Measurements from ENCODE around the gene TSC1. TPM values are rescaled to one million over a fixed set of nuclear protein-coding genes. Genes with fewer than 3 reads are reported as not detected.

The TSC1 gene
- total RNA-seq, 1 donor from 2014 or later: 45.9 TPM

- ATAC-seq (ENCODE audit: poor library complexity): peak; percentile 65
- DNase-seq: peak; percentile 56
- intact Hi-C loops (cut with DNase I): no loop called here
These were observed 42.3 kb downstream of the TSC1 start for GRCh38 chr9:132901858-132902831.

- ATAC-seq (ENCODE audit: poor library complexity): no peak
- intact Hi-C loops (cut with DNase I): no loop called here
- DNase-seq: no peak
These were observed 46.4 kb downstream of the TSC1 start for GRCh38 chr9:132898051-132898450.

GRCh38 chr9:132896906-132897305, 47.5 kb downstream of the TSC1 start:
- ATAC-seq (ENCODE audit: poor library complexity) (peak; percentile 84), DNase-seq (no peak)
- intact Hi-C loops (cut with DNase I): no loop called here

GRCh38 chr9:132896264-132896663, 48.2 kb downstream of the TSC1 start:
- intact Hi-C loops (cut with DNase I): no loop called here
- DNase-seq: no peak
- ATAC-seq (ENCODE audit: poor library complexity): no peak

GRCh38 chr9:132894862-132895835, 49.3 kb downstream of the TSC1 start:
- intact Hi-C loops (cut with DNase I): no loop called here
- DNase-seq (no peak), ATAC-seq (ENCODE audit: poor library complexity) (no peak)

GRCh38 chr9:132894346-132894745, 50.1 kb downstream of the TSC1 start:
- intact Hi-C loops (cut with DNase I): no loop called here
- no peak for ATAC-seq (ENCODE audit: poor library complexity)
- no peak for DNase-seq

- intact Hi-C loops (cut with DNase I): no loop called here
- DNase-seq (no peak), ATAC-seq (ENCODE audit: poor library complexity) (no peak)
These were observed 52.0 kb downstream of the TSC1 start for GRCh38 chr9:132892400-132892799.

GRCh38 chr9:132888151-132888550, 56.3 kb downstream of the TSC1 start:
- intact Hi-C loops (cut with DNase I): no loop called here
- DNase-seq: no peak
- no peak for ATAC-seq (ENCODE audit: poor library complexity)

- ATAC-seq (ENCODE audit: poor library complexity): no peak
- intact Hi-C loops (cut with DNase I): no loop called here
- DNase-seq: no peak
These were observed 57.0 kb downstream of the TSC1 start for GRCh38 chr9:132887181-132888120.

- no peak for DNase-seq
- ATAC-seq (ENCODE audit: poor library complexity): no peak
- intact Hi-C loops (cut with DNase I): no loop called here
These were observed 58.1 kb downstream of the TSC1 start for GRCh38 chr9:132886334-132886725.

GRCh38 chr9:132885720-132886333, 58.6 kb downstream of the TSC1 start:
- intact Hi-C loops (cut with DNase I): no loop called here
- ATAC-seq (ENCODE audit: poor library complexity) (no peak), DNase-seq (no peak)

- intact Hi-C loops (cut with DNase I): no loop called here
- ATAC-seq (ENCODE audit: poor library complexity) (no peak), DNase-seq (no peak)
These were observed 60.8 kb downstream of the TSC1 start for GRCh38 chr9:132883349-132884294.

GRCh38 chr9:132882616-132883015, 61.8 kb downstream of the TSC1 start:
- ATAC-seq (ENCODE audit: poor library complexity) (no peak), DNase-seq (no peak)
- intact Hi-C loops (cut with DNase I): no loop called here

- DNase-seq (no peak), ATAC-seq (ENCODE audit: poor library complexity) (no peak)
- intact Hi-C loops (cut with DNase I): no loop called here
These were observed 62.6 kb downstream of the TSC1 start for GRCh38 chr9:132881826-132882225.

GRCh38 chr9:132880324-132880661, 64.1 kb downstream of the TSC1 start:
- intact Hi-C loops (cut with DNase I): no loop called here
- ATAC-seq (ENCODE audit: poor library complexity) (no peak), DNase-seq (no peak)

GRCh38 chr9:132879457-132880323, 64.7 kb downstream of the TSC1 start:
- intact Hi-C loops (cut with DNase I): no loop called here

More at GRCh38 chr9:132879457-132880323, 64.7 kb downstream of the TSC1 start:
- DNase-seq (no peak), ATAC-seq (ENCODE audit: poor library complexity) (no peak)
